Activated CD4-positive, alpha-beta T cell treated with anti-CD3 and anti-CD28 coated beads, Interleukin-2, amount 10 ng/mL, durations not matched to agents 7 days and 5 days (primary cell): Measurements from ENCODE around the gene GPR78. TPM values are rescaled to one million over a fixed set of nuclear protein-coding genes. Genes with fewer than 3 reads are reported as not detected.

Source experiments
- CTCF ChIA-PET: fragments of 350-600 bp; sonication (Branson Sonifier 250); formaldehyde crosslinking; loops from one replicate; lab custom pipeline; 2021; ENCODE audit warnings: antibody characterized with exemption; lab: Charles Lee
- POLR2A ChIA-PET: fragments of 350-600 bp; sonication (Branson Sonifier 250); formaldehyde crosslinking; loops from one replicate; lab custom pipeline; 2021; ENCODE audit warnings: antibody characterized with exemption; lab: Charles Lee
- DNase-seq: peaks from one replicate; pipeline ENCODE4 v3.0.0-alpha.2; 2020
- H3K27ac Mint-ChIP-seq: one replicate; pipeline ENCODE4 v1.8.0; 2021; ENCODE audit warnings: mild to moderate bottlenecking, moderate library complexity, mixed read lengths
- H3K27me3 Mint-ChIP-seq: one replicate; pipeline ENCODE4 v1.8.0; 2021; ENCODE audit warnings: mixed read lengths
- H3K36me3 Mint-ChIP-seq: one replicate; pipeline ENCODE4 v1.8.0; 2021; ENCODE audit warnings: low read depth, mixed read lengths
- H3K4me1 Mint-ChIP-seq: one replicate; pipeline ENCODE4 v1.8.0; 2021; ENCODE audit warnings: mixed read lengths
- H3K4me3 Mint-ChIP-seq: one replicate; pipeline ENCODE4 v1.8.0; 2021; ENCODE audit warnings: mild to moderate bottlenecking, moderate library complexity, mixed read lengths
- H3K9me3 Mint-ChIP-seq: one replicate; pipeline ENCODE4 v1.8.0; 2021; ENCODE audit warnings: mixed read lengths
- total RNA-seq, 2 experiments: library from RNA; stranded (reverse); gene quantifications; one replicate each; pipeline ENCODE4 v1.2.3, GENCODE V29; 2021

Gene GPR78
- total RNA-seq, 2 experiments from 2014 or later, result not detected

GRCh38 chr4:8597791-8598190, 17.6 kb downstream of the GPR78 start:
- Mint-ChIP-seq H3K4me3 (no peak overlapping the region), H3K4me1 (peaks cover 8% of the 10 kb centered on the region), H3K36me3 (no peaks in the 10 kb centered on the region), H3K27ac (no peak overlapping the region), H3K27me3 (peaks cover 13% of the 10 kb centered on the region), H3K9me3 (no peaks in the 10 kb centered on the region)
- ChIA-PET POLR2A (no interaction called here), CTCF (no interaction called here)
- DNase-seq, result no peak

DNA sequence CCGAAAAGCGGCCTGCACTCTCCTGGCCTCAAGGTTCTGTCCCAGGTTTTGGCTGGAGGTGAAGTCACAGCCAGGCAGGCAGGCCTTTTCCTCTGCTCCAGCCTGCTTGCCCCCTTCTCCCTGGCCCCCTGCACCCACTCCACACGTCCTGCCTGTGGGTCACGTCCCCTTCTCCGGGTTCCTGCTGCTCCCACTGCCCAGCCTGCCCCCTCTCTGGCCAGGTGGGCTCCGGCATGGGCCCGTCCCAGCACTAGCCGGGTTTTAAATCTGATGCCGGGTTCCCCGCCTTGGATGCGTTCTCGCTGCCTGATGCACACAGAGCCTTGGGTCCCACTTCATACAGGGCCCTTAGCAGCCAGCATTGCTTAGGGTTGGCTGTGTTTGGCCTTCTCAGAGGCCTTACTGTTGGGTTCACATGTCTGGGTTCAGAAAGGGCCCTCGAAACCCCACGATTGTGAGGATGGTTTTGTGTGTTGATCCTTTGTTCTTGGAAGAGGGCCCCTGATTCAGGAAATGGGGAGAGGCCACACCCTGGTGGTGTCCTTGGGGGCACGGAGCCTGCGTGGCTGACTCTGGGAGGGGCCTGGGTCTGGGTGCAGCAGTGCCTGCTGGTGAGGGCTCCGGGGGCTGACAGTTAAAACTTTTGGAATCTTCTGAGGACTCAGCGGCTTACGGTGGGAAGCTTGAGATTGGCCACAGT, 18.3 kb downstream of the GPR78 start:
- ChIA-PET CTCF (no interaction called here), POLR2A (no interaction called here)
- Mint-ChIP-seq H3K9me3 (no peaks in the 10 kb centered on the region), H3K4me1 (peaks cover 8% of the 10 kb centered on the region), H3K27me3 (peaks cover 10% of the 10 kb centered on the region), H3K4me3 (no peak overlapping the region), H3K27ac (no peak overlapping the region), H3K36me3 (no peaks in the 10 kb centered on the region)
- DNase-seq, result no peak

DNA sequence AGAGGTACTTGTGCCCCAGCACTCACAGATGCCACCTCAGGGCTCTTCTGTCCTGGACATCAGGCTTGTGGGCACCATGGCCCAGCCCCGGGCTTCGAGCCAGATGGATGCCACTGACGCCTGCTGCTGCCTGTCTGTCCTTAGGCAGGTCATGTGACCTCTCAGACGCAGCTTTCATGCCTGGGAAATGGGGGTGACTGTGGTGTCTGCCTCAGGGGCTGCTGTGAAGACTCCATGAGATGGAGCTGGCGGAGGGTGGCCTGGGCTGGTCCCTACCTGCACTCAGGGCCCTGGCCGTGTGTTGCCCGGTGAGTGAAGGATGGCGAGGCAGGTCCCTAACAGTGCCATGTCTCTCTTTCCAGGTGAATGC, 18.9 kb downstream of the GPR78 start:
- Mint-ChIP-seq H3K36me3 (no peaks in the 10 kb centered on the region), H3K4me3 (no peak overlapping the region), H3K27ac (no peak overlapping the region), H3K27me3 (peaks cover 4% of the 10 kb centered on the region), H3K9me3 (no peaks in the 10 kb centered on the region), H3K4me1 (peaks cover 8% of the 10 kb centered on the region)
- CTCF ChIA-PET, result no interaction called here
- DNase-seq, result no peak
- POLR2A ChIA-PET, result no interaction called here

GRCh38 chr4:8599657-8600056, 19.5 kb downstream of the GPR78 start:
- POLR2A ChIA-PET, result no interaction called here
- Mint-ChIP-seq H3K4me3 (no peak overlapping the region), H3K27ac (no peak overlapping the region), H3K4me1 (peaks cover 8% of the 10 kb centered on the region), H3K27me3 (no peaks in the 10 kb centered on the region), H3K36me3 (no peaks in the 10 kb centered on the region), H3K9me3 (no peaks in the 10 kb centered on the region)
- CTCF ChIA-PET, result interaction anchor here (0.5 kb wide), 1 partner anchor 214 kb away, joined by 3 read pairs; no protein-coding TSS in a partner anchor
- no peak for DNase-seq

- no peaks in the 10 kb centered on the region for H3K27me3 Mint-ChIP-seq
- H3K36me3 Mint-ChIP-seq, result no peaks in the 10 kb centered on the region
- H3K4me3 Mint-ChIP-seq, result no peak overlapping the region
- H3K4me1 Mint-ChIP-seq, result peaks cover 8% of the 10 kb centered on the region
- no peak overlapping the region for H3K27ac Mint-ChIP-seq
- ChIA-PET POLR2A (no interaction called here), CTCF (interaction anchor here (0.5 kb wide), 1 partner anchor 214 kb away, joined by 3 read pairs; no protein-coding TSS in a partner anchor)
- H3K9me3 Mint-ChIP-seq, result no peaks in the 10 kb centered on the region
- DNase-seq, result no peak
Observed at GRCh38 chr4:8600266-8600665, 20.1 kb downstream of the GPR78 start.

GRCh38 chr4:8600686-8601085, 20.5 kb downstream of the GPR78 start:
- CTCF ChIA-PET, result no interaction called here
- H3K4me3 Mint-ChIP-seq, result no peak overlapping the region
- no peaks in the 10 kb centered on the region for H3K36me3 Mint-ChIP-seq
- peaks cover 8% of the 10 kb centered on the region for H3K4me1 Mint-ChIP-seq
- POLR2A ChIA-PET, result no interaction called here
- no peak for DNase-seq
- no peaks in the 10 kb centered on the region for H3K9me3 Mint-ChIP-seq
- no peak overlapping the region for H3K27ac Mint-ChIP-seq
- H3K27me3 Mint-ChIP-seq, result no peaks in the 10 kb centered on the region

DNA sequence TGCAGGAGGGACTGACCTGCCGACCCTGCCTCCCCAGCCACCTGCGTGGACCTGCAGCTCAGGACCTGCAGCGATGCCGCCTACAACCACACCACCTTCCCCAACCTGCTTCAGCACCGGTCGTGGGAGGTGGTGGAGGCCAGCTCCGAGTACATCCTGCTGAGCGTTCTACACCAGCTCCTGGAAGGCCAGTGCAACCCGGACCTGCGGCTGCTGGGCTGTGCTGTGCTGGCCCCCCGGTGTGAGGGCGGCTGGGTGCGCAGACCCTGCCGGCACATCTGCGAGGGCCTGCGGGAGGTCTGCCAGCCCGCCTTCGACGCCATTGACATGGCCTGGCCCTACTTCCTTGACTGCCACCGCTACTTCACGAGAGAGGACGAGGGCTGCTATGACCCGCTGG, 20.9 kb downstream of the GPR78 start:
- H3K36me3 Mint-ChIP-seq, result no peaks in the 10 kb centered on the region
- H3K27ac Mint-ChIP-seq, result no peak overlapping the region
- no peak overlapping the region for H3K4me3 Mint-ChIP-seq

GRCh38 chr4:8601556-8601955, 21.4 kb downstream of the GPR78 start:
- DNase-seq, result no peak
- Mint-ChIP-seq H3K36me3 (no peaks in the 10 kb centered on the region), H3K27me3 (no peaks in the 10 kb centered on the region), H3K4me1 (peaks cover 8% of the 10 kb centered on the region), H3K4me3 (no peak overlapping the region), H3K9me3 (no peaks in the 10 kb centered on the region), H3K27ac (no peak overlapping the region)
- CTCF ChIA-PET, result no interaction called here
- POLR2A ChIA-PET, result no interaction called here

More for the DNA sequence above, 20.9 kb downstream of the GPR78 start:
- DNase-seq, result no peak
- Mint-ChIP-seq H3K4me1 (peaks cover 8% of the 10 kb centered on the region), H3K27me3 (no peaks in the 10 kb centered on the region), H3K9me3 (no peaks in the 10 kb centered on the region)
- POLR2A ChIA-PET, result no interaction called here
- CTCF ChIA-PET, result no interaction called here

DNA sequence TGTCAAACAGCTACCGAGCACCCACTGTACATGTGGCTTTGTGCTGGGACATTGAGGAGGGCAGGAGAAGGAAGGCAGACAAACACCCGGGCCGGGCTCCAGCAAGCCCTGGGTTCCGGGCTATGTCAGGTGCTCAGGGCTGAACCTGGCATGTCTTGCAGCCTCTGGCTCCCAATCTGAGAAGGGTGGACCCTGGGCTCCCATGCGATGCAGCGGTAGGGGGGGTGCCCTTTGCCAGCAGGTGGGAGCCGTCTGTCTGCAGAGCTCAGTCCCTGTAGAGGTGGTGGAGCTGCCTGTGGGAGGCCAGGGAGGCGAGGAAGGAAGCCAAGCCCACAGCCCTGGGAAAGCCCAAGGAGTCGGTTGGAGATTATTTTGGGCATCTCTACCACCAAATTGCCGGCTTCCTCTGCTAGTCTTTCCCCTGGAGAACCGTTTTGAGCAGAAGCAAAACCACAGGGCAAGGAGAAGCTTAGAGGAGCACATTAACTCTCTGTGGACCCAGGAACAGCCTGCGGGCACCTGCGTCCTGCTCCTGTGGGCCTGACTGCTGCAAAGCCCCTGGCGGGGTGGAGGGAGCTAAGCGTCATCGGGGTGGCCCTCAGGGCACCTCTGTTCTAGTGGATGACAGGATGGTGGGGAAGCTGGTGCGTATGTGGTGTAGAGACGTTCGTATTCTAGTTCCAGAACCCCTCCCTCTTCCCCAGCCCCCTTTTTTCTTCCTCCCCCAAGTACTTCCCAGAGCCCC, 22.7 kb downstream of the GPR78 start:
- no peak for DNase-seq
- ChIA-PET CTCF (no interaction called here), POLR2A (no interaction called here)
- H3K27ac Mint-ChIP-seq, result no peak overlapping the region
- no peaks in the 10 kb centered on the region for H3K36me3 Mint-ChIP-seq
- H3K27me3 Mint-ChIP-seq, result no peaks in the 10 kb centered on the region
- peaks cover 8% of the 10 kb centered on the region for H3K4me1 Mint-ChIP-seq
- no peak overlapping the region for H3K4me3 Mint-ChIP-seq
- H3K9me3 Mint-ChIP-seq, result no peaks in the 10 kb centered on the region

DNA sequence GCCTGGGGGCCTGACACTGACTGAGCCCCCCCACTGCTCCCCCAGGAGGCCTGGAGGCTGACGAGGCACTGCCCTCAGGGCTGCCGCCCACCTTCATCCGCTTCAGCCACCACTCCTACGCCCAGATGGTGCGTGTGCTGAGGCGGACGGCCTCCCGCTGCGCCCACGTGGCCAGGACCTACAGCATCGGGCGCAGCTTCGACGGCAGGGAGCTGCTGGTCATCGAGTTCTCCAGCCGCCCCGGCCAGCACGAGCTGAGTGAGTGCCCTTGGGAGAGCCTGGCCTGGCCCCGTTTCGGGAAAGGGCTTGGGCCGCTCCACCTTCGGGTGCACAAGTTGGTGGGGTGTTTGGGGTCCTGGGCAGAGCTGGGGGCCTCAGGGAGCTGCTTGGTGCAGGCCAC, 23.7 kb downstream of the GPR78 start:
- POLR2A ChIA-PET, result no interaction called here
- CTCF ChIA-PET, result no interaction called here

GRCh38 chr4:8605289-8605688, 25.1 kb downstream of the GPR78 start:
- CTCF ChIA-PET, result no interaction called here
- H3K4me1 Mint-ChIP-seq, result no peaks in the 10 kb centered on the region
- H3K27me3 Mint-ChIP-seq, result no peaks in the 10 kb centered on the region
- no peak overlapping the region for H3K4me3 Mint-ChIP-seq
- no peak for DNase-seq
- H3K36me3 Mint-ChIP-seq, result no peaks in the 10 kb centered on the region
- H3K9me3 Mint-ChIP-seq, result no peaks in the 10 kb centered on the region
- POLR2A ChIA-PET, result no interaction called here
- H3K27ac Mint-ChIP-seq, result no peak overlapping the region

More for the DNA sequence above, 23.7 kb downstream of the GPR78 start:
- Mint-ChIP-seq H3K36me3 (no peaks in the 10 kb centered on the region), H3K4me3 (no peak overlapping the region), H3K9me3 (no peaks in the 10 kb centered on the region), H3K4me1 (peaks cover 4% of the 10 kb centered on the region), H3K27ac (no peak overlapping the region), H3K27me3 (no peaks in the 10 kb centered on the region)
- no peak for DNase-seq

DNA sequence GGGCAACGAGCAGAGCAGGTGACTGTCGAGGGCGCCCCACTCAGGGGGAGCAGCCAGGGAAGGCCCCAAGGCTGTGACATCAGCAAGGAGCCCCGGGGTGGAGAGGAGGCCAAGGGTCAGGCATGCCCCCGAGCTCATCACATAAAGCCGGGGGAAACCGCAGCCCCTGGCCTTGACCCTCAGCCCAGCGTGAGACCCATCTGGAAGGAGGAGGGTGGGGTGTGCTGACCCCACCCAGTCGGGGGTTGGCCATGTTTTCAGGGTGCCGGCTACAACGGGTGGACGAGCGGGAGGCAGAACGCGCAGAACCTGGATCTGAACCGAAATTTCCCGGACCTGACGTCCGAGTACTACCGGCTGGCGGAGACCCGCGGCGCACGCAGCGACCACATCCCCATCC, 26.3 kb downstream of the GPR78 start:
- ChIA-PET CTCF (no interaction called here), POLR2A (no interaction called here)
- Mint-ChIP-seq H3K4me1 (no peaks in the 10 kb centered on the region), H3K36me3 (no peaks in the 10 kb centered on the region), H3K27ac (no peak overlapping the region), H3K27me3 (no peaks in the 10 kb centered on the region), H3K4me3 (no peak overlapping the region), H3K9me3 (no peaks in the 10 kb centered on the region)
- no peak for DNase-seq

GRCh38 chr4:8606966-8607365, 26.8 kb downstream of the GPR78 start:
- Mint-ChIP-seq H3K9me3 (no peaks in the 10 kb centered on the region), H3K36me3 (no peaks in the 10 kb centered on the region), H3K4me1 (no peaks in the 10 kb centered on the region), H3K27me3 (no peaks in the 10 kb centered on the region), H3K27ac (no peak overlapping the region), H3K4me3 (no peak overlapping the region)
- DNase-seq, result no peak
- ChIA-PET POLR2A (no interaction called here), CTCF (no interaction called here)
